Fibroblast of peridontal ligament (primary cell): ENCODE data around the gene PFDN1.

ENCODE experiments used
- DNase-seq: peaks from one replicate; pipeline ENCODE4 v3.0.0-alpha.2; 2010; ENCODE audit errors: extremely low read depth

PFDN1 gene

GRCh38 chr5:140239461-140239860 lies 63.4 kb downstream of the PFDN1 start:
- no peak for DNase-seq

GRCh38 chr5:140238756-140239155 lies 64.1 kb downstream of the PFDN1 start:
- no peak for DNase-seq

GRCh38 chr5:140236891-140237598 lies 65.9 kb downstream of the PFDN1 start:
- no peak for DNase-seq

- DNase-seq: no peak
Measured at GRCh38 chr5:140235791-140236551, 66.9 kb downstream of the PFDN1 start.

- DNase-seq: no peak
Measured at GRCh38 chr5:140234377-140234989, 68.4 kb downstream of the PFDN1 start.

GRCh38 chr5:140232731-140233130 lies 70.2 kb downstream of the PFDN1 start:
- no peak for DNase-seq

- DNase-seq: no peak
Measured at GRCh38 chr5:140230373-140230772, 72.5 kb downstream of the PFDN1 start.

GRCh38 chr5:140228364-140228837 lies 74.5 kb downstream of the PFDN1 start:
- DNase-seq: no peak

- DNase-seq: no peak
Measured at GRCh38 chr5:140227046-140227445, 75.9 kb downstream of the PFDN1 start.

GRCh38 chr5:140225396-140225795 lies 77.5 kb downstream of the PFDN1 start:
- no peak for DNase-seq

- DNase-seq: no peak
Measured at GRCh38 chr5:140224658-140225057, 78.2 kb downstream of the PFDN1 start.

GRCh38 chr5:140223567-140223966 lies 79.3 kb downstream of the PFDN1 start:
- DNase-seq: peak; percentile 31

GRCh38 chr5:140222416-140222815 lies 80.5 kb downstream of the PFDN1 start:
- no peak for DNase-seq

GRCh38 chr5:140221697-140222223 lies 81.1 kb downstream of the PFDN1 start:
- DNase-seq: peak; percentile 93

GRCh38 chr5:140220698-140221064 lies 82.2 kb downstream of the PFDN1 start:
- no peak for DNase-seq

GRCh38 chr5:140220032-140220697 lies 82.7 kb downstream of the PFDN1 start:
- DNase-seq: no peak

- DNase-seq: peak; percentile 38
Measured at GRCh38 chr5:140219068-140219991, 83.6 kb downstream of the PFDN1 start.

- no peak for DNase-seq
Measured at GRCh38 chr5:140217299-140218026, 85.4 kb downstream of the PFDN1 start.

GRCh38 chr5:140216478-140217074 lies 86.3 kb downstream of the PFDN1 start:
- DNase-seq: no peak

GRCh38 chr5:140215276-140215675 lies 87.6 kb downstream of the PFDN1 start:
- no peak for DNase-seq
